SU-DHL-6 (cell line): ENCODE data around the gene DNAH14.

Source experiments
- H2AFZ ChIP-seq: fragments of 200-600 bp; sonication (generic); 2 replicates; pipeline ENCODE4 v1.6.1; 2014; ENCODE audit warnings: low read depth, mild to moderate bottlenecking, moderate library complexity, mixed read lengths, antibody characterized with exemption, low read length; ENCODE audit not compliant: severe bottlenecking
- H3F3A ChIP-seq: fragments of 200-600 bp; shearing (Covaris generic); 2 replicates; pipeline ENCODE4 v1.6.0; 2016; ENCODE audit warnings: antibody characterized with exemption, mild to moderate bottlenecking; ENCODE audit not compliant: insufficient read depth
- H3K27ac ChIP-seq: fragments of 200-600 bp; sonication (generic); 2 replicates; pipeline ENCODE4 v1.5.1; 2016; ENCODE audit warnings: low read depth, mild to moderate bottlenecking, low read length, moderate library complexity, mixed read lengths
- H3K27me3 ChIP-seq: fragments of 200-600 bp; sonication (generic), shearing (Covaris generic); 2 replicates; pipeline ENCODE4 v1.6.0; 2014; ENCODE audit warnings: mild to moderate bottlenecking, low read length
- H3K36me3 ChIP-seq: fragments of 200-600 bp; sonication (generic); 2 replicates; pipeline ENCODE4 v1.6.1; 2014; ENCODE audit warnings: mild to moderate bottlenecking, low read length, mixed read lengths
- H3K4me2 ChIP-seq: fragments of 300-600, 200-600 bp; shearing (Covaris generic), sonication (generic); 2 replicates; pipeline ENCODE4 v1.6.0; 2014; ENCODE audit warnings: low read length, low read depth, mild to moderate bottlenecking; ENCODE audit not compliant: poor library complexity, severe bottlenecking
- H3K4me3 ChIP-seq: fragments of 200-600 bp; sonication (generic); 2 replicates; pipeline ENCODE4 v1.5.1; 2014; ENCODE audit warnings: antibody characterized with exemption, low read length, mild to moderate bottlenecking, mixed read lengths; ENCODE audit not compliant: insufficient read depth, poor library complexity, severe bottlenecking
- H3K79me2 ChIP-seq: fragments of 200-600 bp; sonication (generic); 2 replicates; pipeline ENCODE4 v1.6.1; 2014; ENCODE audit warnings: mild to moderate bottlenecking, low read length, moderate library complexity; ENCODE audit not compliant: insufficient read depth
- H3K9ac ChIP-seq: fragments of 200-600 bp; sonication (generic); 2 replicates; pipeline ENCODE4 v1.7.0; 2014; ENCODE audit warnings: mild to moderate bottlenecking, low read length
- H3K9me2 ChIP-seq: fragments of 200-600 bp; sonication (generic); replicated peaks from 2 replicates; pipeline ENCODE4 v1.6.1; 2014; ENCODE audit warnings: low read length; ENCODE audit not compliant: insufficient read depth
- H3K9me3 ChIP-seq: fragments of 200-600 bp; sonication (generic); 2 replicates; pipeline ENCODE4 v1.6.1; 2014; ENCODE audit warnings: low read length, mixed read lengths; ENCODE audit not compliant: insufficient read depth
- H4K20me1 ChIP-seq: fragments of 200-600 bp; sonication (generic); 2 replicates; pipeline ENCODE4 v1.6.1; 2014; ENCODE audit warnings: low read depth, mild to moderate bottlenecking, antibody characterized with exemption, low read length, moderate library complexity, mixed read lengths
- EZH2phosphoT487 ChIP-seq: fragments of 200-600 bp; sonication (generic), shearing (Covaris generic); conservative IDR thresholded peaks from 2 replicates; pipeline ENCODE4 v1.6.1; 2018; ENCODE audit warnings: mild to moderate bottlenecking, antibody characterized with exemption, low read length, moderate library complexity, mixed read lengths
- TF ChIP-seq, protein P1 (sequence below): fragments of 200-600 bp; sonication (generic); IDR thresholded peaks from one replicate; pipeline ENCODE4 v1.5.1; 2017; ENCODE audit warnings: antibody characterized with exemption, mild to moderate bottlenecking, low read length, moderate library complexity; ENCODE audit not compliant: insufficient read depth, poor library complexity, severe bottlenecking

Gene DNAH14

GRCh38 chr1:225407755-225408154 is 478.3 kb downstream of the DNAH14 start:
- peaks cover 60% of the 10 kb centered on the region for H3K79me2 ChIP-seq
- H3K4me2 ChIP-seq = no peak overlapping the region
- no peak overlapping the region for H3K4me3 ChIP-seq
- H4K20me1 ChIP-seq = peaks cover 13% of the 10 kb centered on the region
- peaks cover 19% of the 10 kb centered on the region for H3F3A ChIP-seq
- no peaks in the 10 kb centered on the region for H3K9me3 ChIP-seq
- H3K36me3 ChIP-seq = peaks cover 75% of the 10 kb centered on the region
- no peak overlapping the region for H3K27ac ChIP-seq
- no peak overlapping the region for H2AFZ ChIP-seq
- no peak overlapping the region for H3K9ac ChIP-seq
- TF ChIP-seq, protein P1, sequence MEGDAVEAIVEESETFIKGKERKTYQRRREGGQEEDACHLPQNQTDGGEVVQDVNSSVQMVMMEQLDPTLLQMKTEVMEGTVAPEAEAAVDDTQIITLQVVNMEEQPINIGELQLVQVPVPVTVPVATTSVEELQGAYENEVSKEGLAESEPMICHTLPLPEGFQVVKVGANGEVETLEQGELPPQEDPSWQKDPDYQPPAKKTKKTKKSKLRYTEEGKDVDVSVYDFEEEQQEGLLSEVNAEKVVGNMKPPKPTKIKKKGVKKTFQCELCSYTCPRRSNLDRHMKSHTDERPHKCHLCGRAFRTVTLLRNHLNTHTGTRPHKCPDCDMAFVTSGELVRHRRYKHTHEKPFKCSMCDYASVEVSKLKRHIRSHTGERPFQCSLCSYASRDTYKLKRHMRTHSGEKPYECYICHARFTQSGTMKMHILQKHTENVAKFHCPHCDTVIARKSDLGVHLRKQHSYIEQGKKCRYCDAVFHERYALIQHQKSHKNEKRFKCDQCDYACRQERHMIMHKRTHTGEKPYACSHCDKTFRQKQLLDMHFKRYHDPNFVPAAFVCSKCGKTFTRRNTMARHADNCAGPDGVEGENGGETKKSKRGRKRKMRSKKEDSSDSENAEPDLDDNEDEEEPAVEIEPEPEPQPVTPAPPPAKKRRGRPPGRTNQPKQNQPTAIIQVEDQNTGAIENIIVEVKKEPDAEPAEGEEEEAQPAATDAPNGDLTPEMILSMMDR = no peak
- no peak for TF ChIP-seq EZH2phosphoT487
- no peaks in the 10 kb centered on the region for H3K27me3 ChIP-seq
- H3K9me2 ChIP-seq = no peaks in the 10 kb centered on the region

GRCh38 chr1:225408249-225408648 is 478.8 kb downstream of the DNAH14 start:
- Histone ChIP-seq H3F3A (peaks cover 16% of the 10 kb centered on the region), H3K4me2 (no peak overlapping the region), H3K9me3 (no peaks in the 10 kb centered on the region), H4K20me1 (peaks cover 13% of the 10 kb centered on the region), H3K9me2 (no peaks in the 10 kb centered on the region), H3K9ac (no peak overlapping the region), H3K4me3 (no peak overlapping the region), H3K27me3 (no peaks in the 10 kb centered on the region), H3K79me2 (peaks cover 65% of the 10 kb centered on the region), H3K36me3 (peaks cover 74% of the 10 kb centered on the region), H2AFZ (no peak overlapping the region), H3K27ac (no peak overlapping the region)
- TF ChIP-seq EZH2phosphoT487 = no peak
- TF ChIP-seq, protein P1 = no peak

DNA sequence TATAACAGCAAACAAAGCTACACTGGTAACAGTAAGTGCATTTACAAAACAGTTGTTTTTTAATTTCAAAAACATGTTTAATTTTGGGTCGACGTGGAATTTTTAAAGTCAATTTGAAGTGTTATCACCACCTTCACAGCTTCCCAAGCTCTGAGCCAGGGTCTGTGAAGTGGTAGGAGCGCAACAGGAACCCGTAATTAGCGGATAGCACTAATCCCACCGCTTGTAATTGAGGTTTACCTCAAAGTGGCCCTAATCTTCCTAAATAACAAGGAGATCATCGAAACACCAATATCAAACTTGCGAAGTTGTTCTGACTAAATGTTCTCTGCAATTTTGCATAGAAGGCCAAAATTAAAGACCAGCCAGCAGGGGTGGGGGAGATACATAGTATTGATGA is 479.6 kb downstream of the DNAH14 start:
- Histone ChIP-seq H3K27ac (no peak overlapping the region), H4K20me1 (peaks cover 17% of the 10 kb centered on the region), H3F3A (peaks cover 13% of the 10 kb centered on the region), H3K9ac (no peak overlapping the region), H3K36me3 (peaks cover 78% of the 10 kb centered on the region), H3K4me3 (no peak overlapping the region), H3K79me2 (peaks cover 73% of the 10 kb centered on the region), H3K9me3 (no peaks in the 10 kb centered on the region), H3K27me3 (no peaks in the 10 kb centered on the region), H2AFZ (no peak overlapping the region), H3K4me2 (no peak overlapping the region), H3K9me2 (no peaks in the 10 kb centered on the region)
- TF ChIP-seq, protein P1 = no peak
- no peak for TF ChIP-seq EZH2phosphoT487
